Neural progenitor cell (in vitro differentiated cells): ENCODE results near the gene ZFHX3. TPM values are rescaled to one million over a fixed set of nuclear protein-coding genes. Genes with fewer than 3 reads are reported as not detected.
A peak's percentile ranks its signal among the peaks of the same experiment; 100 is the strongest.

ENCODE experiments used
- DNase-seq: peaks from one replicate; pipeline ENCODE4 v3.0.0-alpha.2; 2016; ENCODE audit warnings: low spot score
- H2AFZ ChIP-seq: fragments of 200-600 bp; sonication (generic); replicated peaks from 2 replicates; pipeline ENCODE4 v1.6.1; 2016; ENCODE audit warnings: antibody characterized with exemption
- H3F3A ChIP-seq: fragments of 200-600 bp; sonication (generic); 2 replicates; pipeline ENCODE4 v1.6.1; 2016; ENCODE audit warnings: antibody characterized with exemption, low read depth
- H3K27ac ChIP-seq: fragments of 200-600 bp; sonication (generic); 2 replicates; pipeline ENCODE4 v1.5.1; 2016; ENCODE audit warnings: mild to moderate bottlenecking
- H3K27me3 ChIP-seq: fragments of 200-600 bp; sonication (generic); 2 replicates; pipeline ENCODE4 v1.6.1; 2016; ENCODE audit warnings: mild to moderate bottlenecking, moderate library complexity
- H3K36me3 ChIP-seq: fragments of 200-600 bp; sonication (generic); 2 replicates; pipeline ENCODE4 v1.5.1; 2016
- H3K4me1 ChIP-seq: fragments of 200-600 bp; sonication (generic); 2 replicates; pipeline ENCODE4 v1.6.1; 2016; ENCODE audit warnings: mixed run types
- H3K4me2 ChIP-seq: fragments of 200-600 bp; sonication (generic); 2 replicates; pipeline ENCODE4 v1.6.1; 2016
- H3K4me3 ChIP-seq: fragments of 200-600 bp; sonication (generic); 2 replicates; pipeline ENCODE4 v1.5.1; 2016
- H3K79me2 ChIP-seq: fragments of 200-600 bp; sonication (generic); 2 replicates; pipeline ENCODE4 v1.6.1; 2016; ENCODE audit warnings: low read depth
- H3K9ac ChIP-seq: fragments of 200-600 bp; sonication (generic); 2 replicates; pipeline ENCODE4 v1.6.1; 2016
- H3K9me3 ChIP-seq: fragments of 200-600 bp; sonication (generic); 2 replicates; pipeline ENCODE4 v1.5.1; 2016; ENCODE audit warnings: low read depth
- H4K20me1 ChIP-seq: fragments of 200-600 bp; sonication (generic); 2 replicates; pipeline ENCODE4 v1.6.1; 2016; ENCODE audit warnings: low read depth
- H3K27ac Mint-ChIP-seq: 3 replicates; pipeline ENCODE4 v1.8.0; 2021; ENCODE audit warnings: mixed read lengths
- H3K27me3 Mint-ChIP-seq: 2 replicates; pipeline ENCODE4 v1.8.0; 2022; ENCODE audit warnings: low read depth, mild to moderate bottlenecking, inconsistent platforms, moderate library complexity, mixed read lengths; ENCODE audit not compliant: insufficient read depth
- H3K36me3 Mint-ChIP-seq: 3 replicates; pipeline ENCODE4 v1.8.0; 2021; ENCODE audit warnings: mixed read lengths
- H3K4me1 Mint-ChIP-seq: 3 replicates; pipeline ENCODE4 v1.8.0; 2021; ENCODE audit warnings: mixed read lengths
- H3K4me3 Mint-ChIP-seq: 3 replicates; pipeline ENCODE4 v1.8.0; 2021; ENCODE audit warnings: mild to moderate bottlenecking, moderate library complexity, mixed read lengths
- H3K9me3 Mint-ChIP-seq: 3 replicates; pipeline ENCODE4 v1.8.0; 2020; ENCODE audit warnings: mixed read lengths
- EZH2 ChIP-seq: fragments of 200-600 bp; sonication (generic); IDR thresholded peaks from 2 replicates; pipeline ENCODE4 v1.6.1; 2017; ENCODE audit warnings: antibody characterized with exemption, mild to moderate bottlenecking, moderate library complexity
- EZH2phosphoT487 ChIP-seq: fragments of 200-600 bp; sonication (generic); IDR thresholded peaks from 2 replicates; pipeline ENCODE4 v1.6.1; 2017; ENCODE audit warnings: antibody characterized with exemption
- total RNA-seq: library from RNA; depleted of rRNA; stranded (reverse); fragments of >200 nt; gene quantifications from 2 replicates; pipeline ENCODE4 v1.2.3, GENCODE V29; 2015; ENCODE audit warnings: low replicate concordance
- TF ChIP-seq, protein P1 (sequence below): fragments of 200-600 bp; sonication (generic); IDR thresholded peaks from 2 replicates; pipeline ENCODE4 v1.5.1; 2017; ENCODE audit warnings: antibody characterized with exemption, mild to moderate bottlenecking

Gene ZFHX3
- total RNA-seq, 1 donor from 2014 or later = 2.4 TPM

- Histone ChIP-seq H2AFZ (no peak overlapping the region), H3K27me3 (no peaks in the 10 kb centered on the region), H4K20me1 (no peaks in the 10 kb centered on the region), H3K4me3 (no peak overlapping the region), H3K4me2 (no peak overlapping the region), H3K9me3 (no peaks in the 10 kb centered on the region), H3K9ac (no peak overlapping the region), H3K27ac (no peak overlapping the region), H3K4me1 (peaks cover 4% of the 10 kb centered on the region), H3F3A (no peaks in the 10 kb centered on the region), H3K36me3 (no peaks in the 10 kb centered on the region), H3K79me2 (no peaks in the 10 kb centered on the region)
- Mint-ChIP-seq H3K4me1 (peaks cover 26% of the 10 kb centered on the region), H3K4me3 (no peak overlapping the region), H3K36me3 (peaks cover 13% of the 10 kb centered on the region), H3K9me3 (peaks cover 4% of the 10 kb centered on the region), H3K27me3 (peaks cover 5% of the 10 kb centered on the region), H3K27ac (peak overlapping the region; percentile 60)
- TF ChIP-seq EZH2phosphoT487 (no peak), EZH2 (no peak)
- TF ChIP-seq, protein P1, sequence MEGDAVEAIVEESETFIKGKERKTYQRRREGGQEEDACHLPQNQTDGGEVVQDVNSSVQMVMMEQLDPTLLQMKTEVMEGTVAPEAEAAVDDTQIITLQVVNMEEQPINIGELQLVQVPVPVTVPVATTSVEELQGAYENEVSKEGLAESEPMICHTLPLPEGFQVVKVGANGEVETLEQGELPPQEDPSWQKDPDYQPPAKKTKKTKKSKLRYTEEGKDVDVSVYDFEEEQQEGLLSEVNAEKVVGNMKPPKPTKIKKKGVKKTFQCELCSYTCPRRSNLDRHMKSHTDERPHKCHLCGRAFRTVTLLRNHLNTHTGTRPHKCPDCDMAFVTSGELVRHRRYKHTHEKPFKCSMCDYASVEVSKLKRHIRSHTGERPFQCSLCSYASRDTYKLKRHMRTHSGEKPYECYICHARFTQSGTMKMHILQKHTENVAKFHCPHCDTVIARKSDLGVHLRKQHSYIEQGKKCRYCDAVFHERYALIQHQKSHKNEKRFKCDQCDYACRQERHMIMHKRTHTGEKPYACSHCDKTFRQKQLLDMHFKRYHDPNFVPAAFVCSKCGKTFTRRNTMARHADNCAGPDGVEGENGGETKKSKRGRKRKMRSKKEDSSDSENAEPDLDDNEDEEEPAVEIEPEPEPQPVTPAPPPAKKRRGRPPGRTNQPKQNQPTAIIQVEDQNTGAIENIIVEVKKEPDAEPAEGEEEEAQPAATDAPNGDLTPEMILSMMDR = no peak
- no peak for DNase-seq
Measured at GRCh38 chr16:72977127-72977526, 70.8 kb downstream of the ZFHX3 start.

DNA sequence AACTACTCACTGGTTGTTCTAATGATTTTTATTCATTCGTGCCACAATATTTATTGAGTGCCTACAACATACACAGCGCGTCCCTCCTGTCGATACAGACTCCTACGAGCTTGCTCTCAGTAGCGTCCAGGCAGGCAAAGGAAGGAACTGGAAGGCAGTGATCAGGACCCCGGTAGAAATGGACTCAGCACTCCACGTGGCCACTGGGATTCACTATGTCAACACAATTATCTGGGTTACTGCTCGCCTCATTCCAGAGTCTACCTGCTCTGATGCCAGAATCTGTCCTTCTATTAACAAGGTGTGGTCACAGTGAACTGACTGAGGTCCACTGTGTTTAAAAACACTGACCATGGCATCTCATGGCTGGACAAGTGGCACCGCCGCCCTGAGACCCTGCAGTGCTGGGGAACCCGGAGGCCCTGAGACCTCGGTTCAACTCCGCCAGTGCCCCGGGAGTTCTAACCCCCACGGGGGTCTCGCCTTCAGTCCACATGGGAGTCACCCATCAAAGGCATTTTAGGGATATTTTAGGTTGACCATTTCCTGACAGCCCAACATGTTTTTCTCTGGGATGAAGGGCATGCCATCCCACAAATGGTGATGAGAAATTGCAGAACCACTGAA, 71.4 kb downstream of the ZFHX3 start:
- H3K79me2 ChIP-seq = no peaks in the 10 kb centered on the region
- peaks cover 4% of the 10 kb centered on the region for H3K4me1 ChIP-seq
- no peak overlapping the region for H3K27ac Mint-ChIP-seq
- H3K27ac ChIP-seq = no peak overlapping the region
- no peak overlapping the region for H3K4me2 ChIP-seq
- H3K9me3 ChIP-seq = no peaks in the 10 kb centered on the region
- no peaks in the 10 kb centered on the region for H3K36me3 ChIP-seq
- no peak overlapping the region for H2AFZ ChIP-seq
- H3K4me3 ChIP-seq = no peak overlapping the region
- H3F3A ChIP-seq = no peaks in the 10 kb centered on the region
- no peaks in the 10 kb centered on the region for H3K27me3 ChIP-seq
- DNase-seq = no peak
- H3K9ac ChIP-seq = no peak overlapping the region
- no peaks in the 10 kb centered on the region for H4K20me1 ChIP-seq
- peaks cover 5% of the 10 kb centered on the region for H3K27me3 Mint-ChIP-seq
- peaks cover 11% of the 10 kb centered on the region for H3K36me3 Mint-ChIP-seq
- TF ChIP-seq, protein P1 = no peak
- no peak for TF ChIP-seq EZH2
- no peak for TF ChIP-seq EZH2phosphoT487
- H3K4me1 Mint-ChIP-seq = peaks cover 24% of the 10 kb centered on the region
- H3K4me3 Mint-ChIP-seq = no peak overlapping the region
- peaks cover under 1% of the 10 kb centered on the region for H3K9me3 Mint-ChIP-seq

- no peak overlapping the region for H3K9ac ChIP-seq
- Mint-ChIP-seq H3K27ac (no peak overlapping the region), H3K4me3 (no peak overlapping the region), H3K27me3 (peaks cover 5% of the 10 kb centered on the region), H3K9me3 (no peaks in the 10 kb centered on the region), H3K4me1 (peaks cover 22% of the 10 kb centered on the region), H3K36me3 (peaks cover 11% of the 10 kb centered on the region)
- DNase-seq = no peak
- no peaks in the 10 kb centered on the region for H3K36me3 ChIP-seq
- H3K4me1 ChIP-seq = peaks cover 1% of the 10 kb centered on the region
- H2AFZ ChIP-seq = no peak overlapping the region
- H3K4me3 ChIP-seq = no peak overlapping the region
- no peaks in the 10 kb centered on the region for H4K20me1 ChIP-seq
- TF ChIP-seq, protein P1 = no peak
- TF ChIP-seq EZH2phosphoT487 = no peak
- no peak overlapping the region for H3K4me2 ChIP-seq
- no peaks in the 10 kb centered on the region for H3K9me3 ChIP-seq
- no peaks in the 10 kb centered on the region for H3F3A ChIP-seq
- H3K27ac ChIP-seq = no peak overlapping the region
- no peaks in the 10 kb centered on the region for H3K79me2 ChIP-seq
- no peaks in the 10 kb centered on the region for H3K27me3 ChIP-seq
Measured at GRCh38 chr16:72975809-72976437, 72.0 kb downstream of the ZFHX3 start.
